Nephron (organoid): ENCODE results near the gene MBOAT7.

Experiments
- H3K27ac Mint-ChIP-seq, 3 experiments: 2 replicates each; pipeline ENCODE4 v1.8.0; 2020; ENCODE audit warnings: mixed read lengths in 3 of 3, mild to moderate bottlenecking in 2 of 3, moderate library complexity in 1 of 3
- H3K27me3 Mint-ChIP-seq: 2 replicates; pipeline ENCODE4 v1.8.0; 2021; ENCODE audit warnings: low read depth, mild to moderate bottlenecking, moderate library complexity, mixed read lengths
- H3K36me3 Mint-ChIP-seq: 2 replicates; pipeline ENCODE4 v1.8.0; 2020; ENCODE audit warnings: low read depth, mixed read lengths
- H3K4me1 Mint-ChIP-seq: 2 replicates; pipeline ENCODE4 v1.8.0; 2020; ENCODE audit warnings: mixed read lengths
- H3K4me3 Mint-ChIP-seq, 3 experiments: 2 replicates each; pipeline ENCODE4 v1.8.0; 2020; ENCODE audit warnings: mild to moderate bottlenecking in 3 of 3, mixed read lengths in 3 of 3, moderate library complexity in 2 of 3
- H3K9me3 Mint-ChIP-seq: 2 replicates; pipeline ENCODE4 v1.8.0; 2020; ENCODE audit warnings: mixed read lengths
- TF ChIP-seq, protein P1 (sequence below), 3 experiments: fragments of 200-600 bp; sonication (generic); IDR thresholded peaks; one replicate each; pipeline ENCODE4 v1.5.0; 2021; ENCODE audit warnings: antibody characterized with exemption in 3 of 3; ENCODE audit not compliant: unreplicated experiment in 3 of 3

Gene MBOAT7

DNA sequence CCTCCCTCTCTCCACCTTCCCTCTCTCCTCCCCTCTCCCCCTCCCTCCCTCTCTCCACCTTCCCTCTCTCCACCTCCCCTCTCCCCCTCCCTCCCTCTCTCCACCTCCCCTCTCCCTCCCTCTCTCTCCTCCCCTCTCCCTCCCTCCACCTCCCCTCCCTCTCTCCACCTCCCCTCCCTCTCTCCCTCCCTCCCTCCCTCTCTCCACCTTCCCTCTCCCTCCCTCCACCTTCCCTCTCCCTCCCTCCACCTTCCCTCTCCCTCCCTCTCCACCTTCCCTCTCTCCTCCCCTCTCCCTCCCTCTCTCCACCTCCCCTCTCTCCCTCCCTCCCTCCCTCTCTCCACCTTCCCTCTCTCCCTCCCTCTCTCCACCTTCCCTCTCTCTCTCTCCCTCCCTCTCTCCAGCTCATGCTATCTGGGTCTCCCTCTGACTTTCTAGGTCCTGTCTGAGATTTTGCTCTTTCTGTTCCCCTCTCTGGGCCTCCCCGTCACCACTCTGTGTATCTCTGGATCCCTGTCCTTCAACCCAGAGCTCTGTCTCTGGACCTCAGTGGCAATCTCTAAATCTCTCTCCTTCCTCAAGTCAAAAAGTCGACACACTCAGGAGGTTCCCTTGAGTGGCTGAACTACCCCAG is 55.3 kb downstream of the MBOAT7 start:
- no peak overlapping the region for H3K4me3 Mint-ChIP-seq
- H3K9me3 Mint-ChIP-seq = no peaks in the 10 kb centered on the region
- H3K4me1 Mint-ChIP-seq = peaks cover 15% of the 10 kb centered on the region
- H3K27me3 Mint-ChIP-seq = no peaks in the 10 kb centered on the region
- H3K36me3 Mint-ChIP-seq = peaks cover 4% of the 10 kb centered on the region
- TF ChIP-seq, protein P1, sequence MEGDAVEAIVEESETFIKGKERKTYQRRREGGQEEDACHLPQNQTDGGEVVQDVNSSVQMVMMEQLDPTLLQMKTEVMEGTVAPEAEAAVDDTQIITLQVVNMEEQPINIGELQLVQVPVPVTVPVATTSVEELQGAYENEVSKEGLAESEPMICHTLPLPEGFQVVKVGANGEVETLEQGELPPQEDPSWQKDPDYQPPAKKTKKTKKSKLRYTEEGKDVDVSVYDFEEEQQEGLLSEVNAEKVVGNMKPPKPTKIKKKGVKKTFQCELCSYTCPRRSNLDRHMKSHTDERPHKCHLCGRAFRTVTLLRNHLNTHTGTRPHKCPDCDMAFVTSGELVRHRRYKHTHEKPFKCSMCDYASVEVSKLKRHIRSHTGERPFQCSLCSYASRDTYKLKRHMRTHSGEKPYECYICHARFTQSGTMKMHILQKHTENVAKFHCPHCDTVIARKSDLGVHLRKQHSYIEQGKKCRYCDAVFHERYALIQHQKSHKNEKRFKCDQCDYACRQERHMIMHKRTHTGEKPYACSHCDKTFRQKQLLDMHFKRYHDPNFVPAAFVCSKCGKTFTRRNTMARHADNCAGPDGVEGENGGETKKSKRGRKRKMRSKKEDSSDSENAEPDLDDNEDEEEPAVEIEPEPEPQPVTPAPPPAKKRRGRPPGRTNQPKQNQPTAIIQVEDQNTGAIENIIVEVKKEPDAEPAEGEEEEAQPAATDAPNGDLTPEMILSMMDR (IDR thresholded peaks at IDR 0.05; ENCODE audit: unreplicated experiment in 3 of 3) = no peak
- no peak overlapping the region for H3K27ac Mint-ChIP-seq

DNA sequence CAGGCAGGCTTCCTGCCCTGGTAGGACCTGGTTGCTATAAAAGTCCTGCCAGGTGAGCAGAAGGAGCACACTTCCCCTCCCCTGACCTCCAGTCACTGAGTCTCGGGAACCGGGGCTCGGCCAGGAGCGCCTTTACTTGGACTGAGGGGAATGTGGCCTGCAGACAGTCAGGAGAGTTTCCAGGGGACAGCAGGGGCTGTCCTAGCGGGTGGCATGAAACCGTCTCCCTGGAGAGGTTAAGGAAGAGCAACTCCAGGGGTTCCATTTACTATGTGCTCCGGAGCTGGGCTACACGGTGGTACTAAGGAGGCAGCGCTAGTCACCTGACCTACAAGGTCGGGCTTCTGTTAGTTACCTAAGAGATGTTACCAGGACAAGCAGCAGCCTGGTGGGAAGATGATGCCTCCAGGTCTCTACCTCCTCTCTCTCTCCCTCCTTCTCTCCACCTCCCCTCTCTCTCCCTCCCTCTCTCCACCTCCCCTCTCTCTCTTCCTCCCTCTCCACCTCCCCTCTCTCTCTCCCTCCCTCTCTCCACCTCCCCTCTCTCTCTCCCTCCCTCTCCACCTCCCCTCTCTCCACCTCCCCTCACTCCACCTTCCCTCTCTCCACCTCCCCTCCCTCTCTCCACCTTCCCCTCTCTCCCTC is 55.9 kb downstream of the MBOAT7 start:
- H3K27me3 Mint-ChIP-seq = no peaks in the 10 kb centered on the region
- H3K36me3 Mint-ChIP-seq = peaks cover 4% of the 10 kb centered on the region
- no peaks in the 10 kb centered on the region for H3K9me3 Mint-ChIP-seq
- no peak overlapping the region for H3K4me3 Mint-ChIP-seq
- peaks cover 11% of the 10 kb centered on the region for H3K4me1 Mint-ChIP-seq
- TF ChIP-seq, protein P1 (IDR thresholded peaks at IDR 0.05; ENCODE audit: unreplicated experiment in 3 of 3) = no peak
- H3K27ac Mint-ChIP-seq = no peak overlapping the region

DNA sequence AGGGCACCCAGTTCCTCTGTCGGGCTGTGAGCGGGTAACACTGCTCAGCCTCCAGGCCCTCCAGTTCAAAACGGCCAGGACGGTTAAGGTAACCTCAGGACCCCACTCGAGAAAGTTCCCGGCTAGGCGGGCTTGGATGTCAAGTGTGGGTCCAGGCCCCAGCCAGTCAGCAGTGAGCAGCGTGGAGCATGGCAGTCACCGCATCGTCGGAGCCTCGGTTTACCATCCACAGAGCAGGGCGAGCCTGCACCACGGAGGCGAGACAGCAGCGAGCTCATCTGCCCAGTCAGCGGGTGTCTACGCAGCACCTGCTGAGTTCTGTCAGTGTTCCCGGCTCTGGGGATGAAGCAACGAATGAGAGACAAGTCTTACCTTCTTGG is 59.8 kb downstream of the MBOAT7 start:
- no peaks in the 10 kb centered on the region for H3K27me3 Mint-ChIP-seq
- no peaks in the 10 kb centered on the region for H3K4me1 Mint-ChIP-seq
- TF ChIP-seq, protein P1 (IDR thresholded peaks at IDR 0.05; ENCODE audit: unreplicated experiment in 3 of 3) = no peak
- H3K27ac Mint-ChIP-seq = no peak overlapping the region
- H3K36me3 Mint-ChIP-seq = peaks cover 13% of the 10 kb centered on the region
- H3K4me3 Mint-ChIP-seq = no peak overlapping the region
- no peaks in the 10 kb centered on the region for H3K9me3 Mint-ChIP-seq

DNA sequence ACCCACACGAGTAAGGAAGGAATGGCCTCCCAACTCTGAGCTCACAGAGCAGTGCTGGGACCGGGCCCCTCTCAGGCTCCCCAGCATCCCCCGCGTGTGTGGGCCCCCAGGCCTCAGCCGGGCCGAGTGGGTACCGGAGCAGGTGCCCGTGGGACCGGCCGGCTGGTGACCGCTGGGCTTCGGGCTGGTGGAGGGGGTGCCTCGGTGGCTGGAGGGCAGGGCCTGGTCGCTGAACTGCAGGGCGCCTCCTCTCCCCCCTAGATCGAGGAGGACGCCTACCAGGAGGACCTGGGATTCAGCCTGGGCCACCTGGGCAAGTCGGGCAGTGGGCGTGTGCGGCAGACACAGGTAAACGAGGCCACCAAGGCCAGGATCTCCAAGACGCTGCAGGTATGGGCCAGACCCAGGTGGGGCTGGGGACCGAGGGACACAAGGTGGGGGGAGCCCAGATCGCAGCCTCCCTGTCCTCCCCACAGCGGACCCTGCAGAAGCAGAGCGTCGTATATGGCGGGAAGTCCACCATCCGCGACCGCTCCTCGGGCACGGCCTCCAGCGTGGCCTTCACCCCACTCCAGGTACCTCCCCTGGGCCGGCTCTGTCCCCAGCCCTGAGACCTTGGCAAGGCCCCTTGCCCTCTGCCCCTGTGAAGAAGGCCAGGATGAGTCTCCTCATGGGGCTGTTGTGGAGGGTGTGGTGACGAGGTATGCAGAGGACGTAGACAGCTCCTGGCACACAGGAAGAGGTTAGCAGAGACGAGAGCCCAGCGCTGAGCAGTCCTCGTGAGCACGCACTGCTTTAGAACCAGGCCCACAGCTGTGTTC is 60.4 kb downstream of the MBOAT7 start:
- no peaks in the 10 kb centered on the region for H3K27me3 Mint-ChIP-seq
- no peaks in the 10 kb centered on the region for H3K4me1 Mint-ChIP-seq
- no peak overlapping the region for H3K4me3 Mint-ChIP-seq
- H3K9me3 Mint-ChIP-seq = no peaks in the 10 kb centered on the region
- TF ChIP-seq, protein P1 (IDR thresholded peaks at IDR 0.05; ENCODE audit: unreplicated experiment in 3 of 3) = no peak
- no peak overlapping the region for H3K27ac Mint-ChIP-seq
- H3K36me3 Mint-ChIP-seq = peaks cover 9% of the 10 kb centered on the region

DNA sequence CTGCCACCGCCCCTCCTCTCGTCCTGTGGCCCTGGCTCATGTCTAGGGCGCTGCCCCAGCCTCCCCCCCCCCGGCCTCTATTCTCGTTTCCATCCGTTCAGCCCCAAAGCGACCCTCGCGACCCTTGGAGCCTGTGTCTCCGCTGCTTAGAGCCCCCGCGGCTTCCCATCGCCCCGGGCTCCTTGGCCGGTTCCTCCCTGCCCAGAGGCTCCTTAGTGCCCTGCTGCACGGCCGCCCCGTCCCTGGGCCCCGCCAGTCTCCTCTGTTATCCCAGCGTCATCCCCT is 61.0 kb downstream of the MBOAT7 start:
- Mint-ChIP-seq H3K9me3 (no peaks in the 10 kb centered on the region), H3K27me3 (no peaks in the 10 kb centered on the region), H3K4me3 (no peak overlapping the region), H3K27ac (no peak overlapping the region), H3K4me1 (no peaks in the 10 kb centered on the region), H3K36me3 (peaks cover 10% of the 10 kb centered on the region)
- TF ChIP-seq, protein P1 (IDR thresholded peaks at IDR 0.05; ENCODE audit: unreplicated experiment in 3 of 3) = no peak
